ENCODE results near the gene ARMCX5. TPM values are rescaled to one million over a fixed set of nuclear protein-coding genes. Genes with fewer than 3 reads are reported as not detected.

ARMCX5 gene
- polyA plus RNA-seq (40.9 and 56.1 TPM in 2 replicates), polyA minus RNA-seq (66.5 and 86.9 TPM in 2 replicates)

DNA sequence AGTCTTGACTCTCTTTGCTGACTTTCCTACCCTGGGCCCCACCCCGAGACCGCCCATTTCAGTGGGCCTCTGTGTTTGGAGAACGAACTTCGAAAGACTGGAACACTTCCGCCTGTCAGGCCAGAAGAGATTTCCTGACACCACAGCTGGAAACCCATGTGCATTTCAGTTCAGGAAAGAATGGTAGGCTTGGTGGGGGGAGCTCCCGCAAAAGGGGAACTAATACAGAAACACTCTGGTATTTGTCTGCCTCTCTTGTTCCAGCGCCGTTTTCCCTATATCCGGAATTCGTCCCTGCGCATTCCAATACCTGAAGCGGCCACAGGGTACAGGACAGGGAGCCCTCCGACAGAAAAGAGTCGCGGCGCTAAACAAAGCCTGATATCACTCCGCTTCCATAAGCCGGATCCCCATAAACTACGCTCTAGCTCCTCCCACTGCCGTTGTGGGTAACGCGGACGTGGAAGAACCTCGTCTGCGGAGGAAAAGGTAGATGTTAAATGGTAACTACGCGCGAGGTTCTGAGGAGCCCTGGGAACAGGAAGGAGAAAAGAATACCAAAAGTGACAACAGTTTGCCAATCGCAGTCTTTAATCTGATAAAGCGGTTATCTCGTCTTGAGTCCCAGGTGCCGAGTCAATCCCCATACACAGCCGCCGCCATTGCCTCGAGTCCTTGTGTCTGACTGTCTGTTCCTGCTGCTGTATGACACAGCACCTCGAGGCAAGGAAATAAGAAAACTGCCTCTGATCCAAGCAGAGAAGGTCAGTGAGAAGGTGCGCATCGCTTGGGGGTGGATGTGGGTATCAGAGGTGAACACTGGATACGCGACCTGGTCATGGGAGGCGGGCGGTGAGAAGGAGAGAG is at the start of gene ARMCX5:
TSS of gene ARMCX5 (plus strand) at position 432 of the 867 bp plus-strand sequence. CDS start 2,627 bp downstream, outside the sequence.
- Histone ChIP-seq H3K79me2 (replicated peaks; ENCODE audit: insufficient read depth, low read length) (peaks cover 34% of the 10 kb centered on the region), H3K4me2 (ENCODE audit: low read length) (no peak within 1 kb of the TSS), H3F3A (ENCODE audit: insufficient read depth, low read length, poor library complexity, severe bottlenecking) (no peaks in the 10 kb centered on the region), H2AFZ (ENCODE audit: low read depth, low read length) (peak within 1 kb of the TSS; percentile 65), H3K9ac (ENCODE audit: low read length) (peak within 1 kb of the TSS; percentile 92), H3K9me2 (ENCODE audit: insufficient read depth, low read length) (no peaks in the 10 kb centered on the region), H3K27ac (ENCODE audit: low read length) (peak within 1 kb of the TSS; percentile 93), H3K4me3 (ENCODE audit: low read length) (peak within 1 kb of the TSS; percentile 79), H3K9me3 (ENCODE audit: low read length) (no peaks in the 10 kb centered on the region), H3K36me3 (ENCODE audit: insufficient read depth, low read length) (no peaks in the 10 kb centered on the region), H4K20me1 (ENCODE audit: insufficient read depth) (no peaks in the 10 kb centered on the region), H3K27me3 (ENCODE audit: insufficient read depth, low read depth, low read length) (no peaks in the 10 kb centered on the region)
- TF ChIP-seq POLR2AphosphoS5 (IDR thresholded peaks at IDR 0.05): peak; percentile 99
- no peak for TF ChIP-seq EZH2 (IDR thresholded peaks at IDR 0.05; ENCODE audit: borderline replicate concordance, insufficient read depth, low read length, poor library complexity, severe bottlenecking)
- peak; percentile 74 for TF ChIP-seq REST (IDR thresholded peaks at IDR 0.05; ENCODE audit: borderline replicate concordance)
- TF ChIP-seq, protein P1, sequence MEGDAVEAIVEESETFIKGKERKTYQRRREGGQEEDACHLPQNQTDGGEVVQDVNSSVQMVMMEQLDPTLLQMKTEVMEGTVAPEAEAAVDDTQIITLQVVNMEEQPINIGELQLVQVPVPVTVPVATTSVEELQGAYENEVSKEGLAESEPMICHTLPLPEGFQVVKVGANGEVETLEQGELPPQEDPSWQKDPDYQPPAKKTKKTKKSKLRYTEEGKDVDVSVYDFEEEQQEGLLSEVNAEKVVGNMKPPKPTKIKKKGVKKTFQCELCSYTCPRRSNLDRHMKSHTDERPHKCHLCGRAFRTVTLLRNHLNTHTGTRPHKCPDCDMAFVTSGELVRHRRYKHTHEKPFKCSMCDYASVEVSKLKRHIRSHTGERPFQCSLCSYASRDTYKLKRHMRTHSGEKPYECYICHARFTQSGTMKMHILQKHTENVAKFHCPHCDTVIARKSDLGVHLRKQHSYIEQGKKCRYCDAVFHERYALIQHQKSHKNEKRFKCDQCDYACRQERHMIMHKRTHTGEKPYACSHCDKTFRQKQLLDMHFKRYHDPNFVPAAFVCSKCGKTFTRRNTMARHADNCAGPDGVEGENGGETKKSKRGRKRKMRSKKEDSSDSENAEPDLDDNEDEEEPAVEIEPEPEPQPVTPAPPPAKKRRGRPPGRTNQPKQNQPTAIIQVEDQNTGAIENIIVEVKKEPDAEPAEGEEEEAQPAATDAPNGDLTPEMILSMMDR (IDR thresholded peaks at IDR 0.05; ENCODE audit: poor library complexity, severe bottlenecking): peak; percentile 58
- TF ChIP-seq SMC3 (conservative IDR thresholded peaks at IDR 0.05; ENCODE audit: poor library complexity): peak; percentile 23
- peak; percentile 38 for TF ChIP-seq EP300 (conservative IDR thresholded peaks at IDR 0.05; ENCODE audit: poor library complexity, severe bottlenecking)
- TF ChIP-seq TAF1 (IDR thresholded peaks at IDR 0.05; ENCODE audit: low read depth): peak; percentile 80
- peak; percentile 55 for TF ChIP-seq MXI1 (conservative IDR thresholded peaks at IDR 0.05; ENCODE audit: poor library complexity, severe bottlenecking)
- no peak for TF ChIP-seq RAD21 (conservative IDR thresholded peaks at IDR 0.05)

- H4K20me1 ChIP-seq (ENCODE audit: insufficient read depth): no peaks in the 10 kb centered on the region
- no peaks in the 10 kb centered on the region for H3K79me2 ChIP-seq (replicated peaks; ENCODE audit: insufficient read depth, low read length)
- no peak for TF ChIP-seq POLR2AphosphoS5 (IDR thresholded peaks at IDR 0.05)
- no peak for TF ChIP-seq EZH2 (IDR thresholded peaks at IDR 0.05; ENCODE audit: borderline replicate concordance, insufficient read depth, low read length, poor library complexity, severe bottlenecking)
- no peak for TF ChIP-seq EP300 (conservative IDR thresholded peaks at IDR 0.05; ENCODE audit: poor library complexity, severe bottlenecking)
- TF ChIP-seq REST (IDR thresholded peaks at IDR 0.05; ENCODE audit: borderline replicate concordance): no peak
- TF ChIP-seq TAF1 (IDR thresholded peaks at IDR 0.05; ENCODE audit: low read depth): no peak
- no peak for TF ChIP-seq MXI1 (conservative IDR thresholded peaks at IDR 0.05; ENCODE audit: poor library complexity, severe bottlenecking)
- TF ChIP-seq SMC3 (conservative IDR thresholded peaks at IDR 0.05; ENCODE audit: poor library complexity): no peak
- TF ChIP-seq, protein P1 (IDR thresholded peaks at IDR 0.05; ENCODE audit: poor library complexity, severe bottlenecking): no peak
- no peak for TF ChIP-seq RAD21 (conservative IDR thresholded peaks at IDR 0.05)
- H3F3A ChIP-seq (ENCODE audit: insufficient read depth, low read length, poor library complexity, severe bottlenecking): no peaks in the 10 kb centered on the region
- no peaks in the 10 kb centered on the region for H3K36me3 ChIP-seq (ENCODE audit: insufficient read depth, low read length)
- no peaks in the 10 kb centered on the region for H3K27me3 ChIP-seq (ENCODE audit: insufficient read depth, low read depth, low read length)
- no peaks in the 10 kb centered on the region for H3K9me3 ChIP-seq (ENCODE audit: low read length)
- no peak overlapping the region for H3K4me3 ChIP-seq (ENCODE audit: low read length)
- no peak overlapping the region for H3K9ac ChIP-seq (ENCODE audit: low read length)
- H2AFZ ChIP-seq (ENCODE audit: low read depth, low read length): no peak overlapping the region
- no peaks in the 10 kb centered on the region for H3K9me2 ChIP-seq (ENCODE audit: insufficient read depth, low read length)
- H3K4me2 ChIP-seq (ENCODE audit: low read length): no peak overlapping the region
- H3K27ac ChIP-seq (ENCODE audit: low read length): no peak overlapping the region
Measured at GRCh38 chrX:102558607-102559006, 40.7 kb upstream of the ARMCX5 start.

Measured in neural cell (in vitro differentiated cells).